OCI-M2 (cell line): ENCODE measurements around the gene UBE2E1.

Experiments used
- DNase-seq: peaks from one replicate; lab custom pipeline; 2025; ENCODE audit not compliant: unreplicated experiment; lab: John Stamatoyannopoulos, UW

The UBE2E1 gene

GRCh38 chr3:23805633-23806533, at the start of gene UBE2E1:
UBE2E1 (plus strand) TSS chr3:23805955; CDS start chr3:23807270, 1,315 bp downstream.
- no peak for DNase-seq

- DNase-seq: no peak
Measured at GRCh38 chr3:23756206-23756840, 49.4 kb upstream of the UBE2E1 start.

- no peak for DNase-seq
Measured at GRCh38 chr3:23758253-23758838, 47.4 kb upstream of the UBE2E1 start.

- no peak for DNase-seq
Measured at GRCh38 chr3:23760325-23760724, 45.4 kb upstream of the UBE2E1 start.

DNA sequence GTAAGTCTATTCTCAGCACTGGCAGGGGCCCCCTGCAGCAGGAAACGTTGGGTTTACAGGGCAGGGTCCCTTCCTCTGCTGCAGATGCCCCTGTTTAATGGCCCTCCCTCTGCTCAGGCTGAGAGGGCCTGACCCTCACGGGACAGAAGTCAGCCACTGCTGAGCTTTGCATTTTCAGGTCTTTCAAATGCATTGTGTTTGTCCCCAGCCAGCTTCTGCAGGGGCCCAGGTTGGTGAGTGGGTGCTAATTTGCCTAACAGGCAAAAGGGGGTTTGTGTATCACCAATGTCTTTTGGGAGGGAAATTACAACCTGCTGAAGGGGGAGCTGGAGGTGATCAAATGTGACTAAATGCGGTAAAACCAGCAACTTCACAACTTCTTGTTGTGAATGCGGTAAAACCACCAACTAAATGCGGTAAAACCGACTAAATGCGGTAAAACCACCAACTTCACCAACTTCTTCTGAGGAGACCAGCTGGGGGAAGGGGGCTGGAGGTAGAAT, 44.8 kb upstream of the UBE2E1 start:
- DNase-seq: no peak

GRCh38 chr3:23761440-23761896, 44.3 kb upstream of the UBE2E1 start:
- DNase-seq: no peak

DNA sequence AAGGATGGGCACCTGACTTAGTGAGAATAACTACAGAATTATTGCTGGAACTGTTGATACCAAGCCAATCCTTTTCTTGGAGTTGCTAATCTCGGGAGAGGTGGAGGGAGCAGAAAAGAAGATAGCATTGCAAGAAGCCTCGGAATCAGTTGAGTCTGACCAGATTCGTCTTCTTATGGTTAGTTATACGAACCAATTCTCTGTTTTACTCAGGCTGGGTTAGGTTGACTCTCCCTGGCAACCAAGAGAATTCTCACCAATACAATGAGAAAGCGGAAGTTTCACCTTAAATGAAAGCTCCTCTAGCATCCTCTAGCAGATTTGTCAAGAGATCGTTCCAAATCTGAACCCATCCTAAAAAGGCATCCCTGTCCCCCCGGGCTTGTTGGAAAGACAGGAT, 43.5 kb upstream of the UBE2E1 start:
- no peak for DNase-seq

DNA sequence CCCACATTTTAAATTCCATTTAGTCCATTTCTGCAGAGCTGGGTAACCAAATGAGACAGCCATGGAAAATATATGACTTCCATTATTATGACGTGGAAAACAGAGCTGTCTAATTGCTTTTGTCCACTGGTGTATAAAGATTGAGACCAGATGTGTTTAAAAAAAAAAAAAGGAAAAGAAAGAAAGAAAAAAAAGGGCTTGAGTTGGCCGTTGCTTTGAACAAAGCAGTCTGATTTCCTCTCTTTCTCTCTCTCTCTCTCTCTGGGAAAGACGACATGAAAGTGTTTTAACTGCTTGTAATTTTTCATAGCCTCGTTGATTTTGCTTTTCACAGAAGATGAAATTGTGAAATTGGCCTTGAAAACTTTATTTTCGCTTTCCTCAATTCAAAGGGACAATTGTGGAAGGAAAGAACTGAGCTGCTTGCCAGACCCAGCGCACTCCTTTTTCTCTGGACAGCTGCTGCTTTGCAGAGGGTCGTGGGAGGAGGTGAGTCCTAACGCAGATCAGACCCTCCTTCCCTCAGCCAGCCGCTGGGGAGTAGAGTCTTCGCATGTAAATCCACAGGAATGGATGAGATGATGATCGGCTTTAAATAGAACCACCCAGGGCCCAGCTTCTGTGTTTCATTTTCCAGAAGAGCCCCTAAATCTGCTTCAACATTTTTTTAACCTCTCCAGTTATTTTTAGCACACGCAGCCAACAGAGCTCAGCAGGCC, 42.8 kb upstream of the UBE2E1 start:
- DNase-seq: no peak

GRCh38 chr3:23764407-23764806, 41.3 kb upstream of the UBE2E1 start:
- no peak for DNase-seq

DNA sequence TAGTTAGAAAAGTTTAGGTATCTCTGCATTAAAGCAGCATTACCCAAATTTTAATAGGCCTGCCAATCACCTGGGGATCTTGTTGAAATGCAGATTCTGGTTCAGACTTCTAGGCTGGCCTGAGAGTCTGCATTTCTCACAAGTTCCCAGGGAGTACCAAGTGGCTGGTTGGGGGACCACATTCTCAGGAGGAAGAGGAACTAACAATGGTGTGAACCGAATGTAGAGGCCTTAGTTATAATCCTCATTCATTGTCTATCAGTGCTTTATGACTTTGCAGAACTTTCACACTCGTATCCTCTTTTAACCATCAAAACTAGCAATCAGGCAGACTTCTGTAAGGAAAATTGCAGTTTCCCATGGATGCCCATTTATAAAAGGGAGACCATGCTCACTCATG, 38.2 kb upstream of the UBE2E1 start:
- no peak for DNase-seq

- DNase-seq: no peak
Measured at GRCh38 chr3:23775254-23775909, 30.4 kb upstream of the UBE2E1 start.

- no peak for DNase-seq
Measured at GRCh38 chr3:23776352-23776891, 29.3 kb upstream of the UBE2E1 start.

GRCh38 chr3:23778446-23778845, 27.3 kb upstream of the UBE2E1 start:
- DNase-seq: no peak

DNA sequence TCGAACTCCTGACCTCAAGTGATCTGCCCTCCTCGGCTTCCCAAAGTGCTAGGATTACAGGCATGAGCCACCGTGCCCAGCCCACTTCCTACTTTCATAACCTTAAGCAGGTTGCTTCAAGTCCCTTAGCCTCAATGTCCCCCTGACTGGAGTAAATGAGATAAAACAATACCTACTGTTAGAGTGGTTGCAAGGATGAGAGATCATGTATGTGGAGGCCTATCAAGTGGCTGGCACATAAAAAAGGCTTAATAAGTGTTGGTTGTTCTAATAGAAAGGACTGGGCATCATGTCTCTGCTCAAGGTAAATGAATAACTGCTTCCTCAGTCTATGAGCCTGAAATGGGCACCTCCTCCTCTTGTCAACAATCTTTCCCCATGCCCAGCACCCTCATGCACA, 25.9 kb upstream of the UBE2E1 start:
- DNase-seq: no peak

GRCh38 chr3:23781051-23781450, 24.7 kb upstream of the UBE2E1 start:
- no peak for DNase-seq

- no peak for DNase-seq
Measured at GRCh38 chr3:23781871-23782270, 23.9 kb upstream of the UBE2E1 start.

- no peak for DNase-seq
Measured at GRCh38 chr3:23785097-23785645, 20.6 kb upstream of the UBE2E1 start.

- no peak for DNase-seq
Measured at GRCh38 chr3:23785882-23786281, 19.9 kb upstream of the UBE2E1 start.

GRCh38 chr3:23791678-23792077, 14.1 kb upstream of the UBE2E1 start:
- no peak for DNase-seq

- no peak for DNase-seq
Measured at GRCh38 chr3:23793528-23794134, 12.1 kb upstream of the UBE2E1 start.
